ENCODE results near the gene SCGB3A1. TPM values are rescaled to one million over a fixed set of nuclear protein-coding genes. Genes with fewer than 3 reads are reported as not detected.

The SCGB3A1 gene, protein sequence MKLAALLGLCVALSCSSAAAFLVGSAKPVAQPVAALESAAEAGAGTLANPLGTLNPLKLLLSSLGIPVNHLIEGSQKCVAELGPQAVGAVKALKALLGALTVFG
- total RNA-seq, result not detected
- long read RNA-seq, result 0 reads

GRCh38 chr5:180591311-180591887 is at the start of gene SCGB3A1:
Gene SCGB3A1, minus strand, starts transcription at chr5:180591499. Its CDS starts 37 bp downstream, at chr5:180591462.
- H3K27ac ChIP-seq (replicated peaks), result no peak within 1 kb of the TSS
- H3K36me3 ChIP-seq, result no peaks in the 10 kb centered on the region
- intact Hi-C loops (cut with micrococcal nuclease), result no loop called here
- DNase-seq, result no peak
- peaks cover 21% of the 10 kb centered on the region for H3K4me1 ChIP-seq
- H3K27me3 ChIP-seq (ENCODE audit: low read depth), result peaks cover 64% of the 10 kb centered on the region
- H3K4me3 ChIP-seq, result peak within 1 kb of the TSS; percentile 60
- no peaks in the 10 kb centered on the region for H3K9me3 ChIP-seq (replicated peaks)
- TF ChIP-seq, protein P1, sequence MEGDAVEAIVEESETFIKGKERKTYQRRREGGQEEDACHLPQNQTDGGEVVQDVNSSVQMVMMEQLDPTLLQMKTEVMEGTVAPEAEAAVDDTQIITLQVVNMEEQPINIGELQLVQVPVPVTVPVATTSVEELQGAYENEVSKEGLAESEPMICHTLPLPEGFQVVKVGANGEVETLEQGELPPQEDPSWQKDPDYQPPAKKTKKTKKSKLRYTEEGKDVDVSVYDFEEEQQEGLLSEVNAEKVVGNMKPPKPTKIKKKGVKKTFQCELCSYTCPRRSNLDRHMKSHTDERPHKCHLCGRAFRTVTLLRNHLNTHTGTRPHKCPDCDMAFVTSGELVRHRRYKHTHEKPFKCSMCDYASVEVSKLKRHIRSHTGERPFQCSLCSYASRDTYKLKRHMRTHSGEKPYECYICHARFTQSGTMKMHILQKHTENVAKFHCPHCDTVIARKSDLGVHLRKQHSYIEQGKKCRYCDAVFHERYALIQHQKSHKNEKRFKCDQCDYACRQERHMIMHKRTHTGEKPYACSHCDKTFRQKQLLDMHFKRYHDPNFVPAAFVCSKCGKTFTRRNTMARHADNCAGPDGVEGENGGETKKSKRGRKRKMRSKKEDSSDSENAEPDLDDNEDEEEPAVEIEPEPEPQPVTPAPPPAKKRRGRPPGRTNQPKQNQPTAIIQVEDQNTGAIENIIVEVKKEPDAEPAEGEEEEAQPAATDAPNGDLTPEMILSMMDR (IDR thresholded peaks at IDR 0.05; ENCODE audit: borderline replicate concordance), result no peak

- Histone ChIP-seq H3K4me1 (peaks cover 28% of the 10 kb centered on the region), H3K36me3 (no peaks in the 10 kb centered on the region), H3K27me3 (ENCODE audit: low read depth) (peaks cover 45% of the 10 kb centered on the region), H3K4me3 (no peak overlapping the region), H3K9me3 (replicated peaks) (no peaks in the 10 kb centered on the region), H3K27ac (replicated peaks) (no peak overlapping the region)
- TF ChIP-seq, protein P1 (IDR thresholded peaks at IDR 0.05; ENCODE audit: borderline replicate concordance), result no peak
- DNase-seq, result no peak
- intact Hi-C loops (cut with micrococcal nuclease), result no loop called here
Observed at GRCh38 chr5:180640611-180640860, 49.2 kb upstream of the SCGB3A1 start.

DNA sequence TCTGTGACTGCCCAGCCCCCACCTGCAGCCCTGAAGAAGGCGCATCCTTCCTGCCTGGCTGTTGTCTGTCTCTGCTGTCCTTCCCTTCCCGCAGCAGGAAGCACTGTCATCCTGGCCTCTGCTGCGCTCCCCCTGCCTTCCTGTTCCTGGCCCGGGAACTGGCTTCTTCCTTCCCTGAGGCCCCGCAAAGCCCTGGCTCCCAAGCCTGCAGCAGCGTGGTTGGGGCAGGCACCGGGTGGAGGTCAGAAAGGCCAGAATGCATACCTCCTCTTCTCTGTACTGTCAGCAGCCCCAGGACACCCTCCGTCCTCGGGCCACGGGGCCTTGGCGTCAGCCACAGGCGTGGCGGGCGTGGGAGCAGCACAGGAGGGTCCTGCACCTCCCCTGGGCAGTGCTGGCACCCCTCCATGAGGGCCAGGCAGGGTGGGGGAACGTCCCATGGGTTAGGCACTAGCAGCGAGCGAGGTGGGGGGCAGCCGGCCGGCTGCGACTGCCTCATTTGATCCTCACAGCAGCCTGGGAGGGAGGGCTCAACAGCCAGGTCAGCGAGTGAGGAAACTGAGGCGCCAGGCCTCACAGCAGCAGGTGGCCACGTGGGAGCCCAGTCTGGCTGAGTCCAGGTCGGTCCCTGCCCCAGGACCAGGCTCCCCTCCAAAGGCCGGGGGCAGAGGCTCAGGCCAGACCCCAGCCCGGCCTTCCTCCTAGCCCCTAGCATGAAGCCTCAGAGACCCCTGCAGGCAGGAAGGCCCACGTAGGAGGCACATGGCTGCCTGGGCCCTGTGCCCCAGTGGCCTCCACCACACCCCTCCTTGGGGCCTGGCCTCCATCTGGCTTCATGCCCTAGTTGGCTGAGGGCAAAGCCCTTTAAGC is 48.7 kb upstream of the SCGB3A1 start:
- Histone ChIP-seq H3K9me3 (replicated peaks) (no peaks in the 10 kb centered on the region), H3K4me3 (no peak overlapping the region), H3K4me1 (peaks cover 22% of the 10 kb centered on the region), H3K27me3 (ENCODE audit: low read depth) (peaks cover 39% of the 10 kb centered on the region), H3K27ac (replicated peaks) (no peak overlapping the region), H3K36me3 (no peaks in the 10 kb centered on the region)
- peak; percentile 13 for DNase-seq
- TF ChIP-seq, protein P1 (IDR thresholded peaks at IDR 0.05; ENCODE audit: borderline replicate concordance), result no peak
- intact Hi-C loops (cut with micrococcal nuclease), result no loop called here

DNA sequence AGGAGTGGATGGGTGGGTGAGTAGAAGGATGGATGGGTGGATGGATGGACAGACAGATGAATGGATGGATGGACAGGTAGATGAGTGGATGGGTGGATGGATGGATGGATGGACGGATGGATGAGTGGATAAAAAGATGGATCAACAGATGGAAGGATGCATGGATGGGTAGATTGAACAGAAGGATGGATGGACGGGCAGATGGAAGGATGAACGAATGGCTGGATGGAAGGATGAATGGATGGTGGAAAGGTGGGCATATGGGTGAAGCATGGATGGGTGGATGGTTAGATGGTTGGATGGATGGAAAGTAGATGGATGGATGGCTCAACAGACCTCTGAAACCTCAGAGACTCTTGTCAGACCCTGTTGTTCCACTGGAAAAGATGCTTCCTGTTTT is 48.0 kb upstream of the SCGB3A1 start:
- TF ChIP-seq, protein P1 (IDR thresholded peaks at IDR 0.05; ENCODE audit: borderline replicate concordance), result no peak
- Histone ChIP-seq H3K27me3 (ENCODE audit: low read depth) (peaks cover 33% of the 10 kb centered on the region), H3K4me3 (no peak overlapping the region), H3K4me1 (peaks cover 16% of the 10 kb centered on the region), H3K27ac (replicated peaks) (no peak overlapping the region), H3K9me3 (replicated peaks) (no peaks in the 10 kb centered on the region), H3K36me3 (no peaks in the 10 kb centered on the region)
- intact Hi-C loops (cut with micrococcal nuclease), result no loop called here
- DNase-seq, result no peak

- Histone ChIP-seq H3K27ac (replicated peaks) (no peak overlapping the region), H3K9me3 (replicated peaks) (no peaks in the 10 kb centered on the region), H3K4me3 (no peak overlapping the region), H3K27me3 (ENCODE audit: low read depth) (peaks cover 29% of the 10 kb centered on the region), H3K4me1 (peaks cover 20% of the 10 kb centered on the region), H3K36me3 (no peaks in the 10 kb centered on the region)
- intact Hi-C loops (cut with micrococcal nuclease), result no loop called here
- TF ChIP-seq, protein P1 (IDR thresholded peaks at IDR 0.05; ENCODE audit: borderline replicate concordance), result no peak
- peak; percentile 9 for DNase-seq
Observed at GRCh38 chr5:180637962-180638680, 46.8 kb upstream of the SCGB3A1 start.

All from left ventricle myocardium inferior (tissue), 1 donor.